Measurements from ENCODE around the gene FBXL19. TPM values are rescaled to one million over a fixed set of nuclear protein-coding genes. Genes with fewer than 3 reads are reported as not detected.

The FBXL19 gene
- total and polyA plus RNA-seq, 2 of the 13 experiments (the other 11 are each of a cell fraction or from before 2014, with no cell fraction given), result 6.0 to 13.7 TPM

DNA sequence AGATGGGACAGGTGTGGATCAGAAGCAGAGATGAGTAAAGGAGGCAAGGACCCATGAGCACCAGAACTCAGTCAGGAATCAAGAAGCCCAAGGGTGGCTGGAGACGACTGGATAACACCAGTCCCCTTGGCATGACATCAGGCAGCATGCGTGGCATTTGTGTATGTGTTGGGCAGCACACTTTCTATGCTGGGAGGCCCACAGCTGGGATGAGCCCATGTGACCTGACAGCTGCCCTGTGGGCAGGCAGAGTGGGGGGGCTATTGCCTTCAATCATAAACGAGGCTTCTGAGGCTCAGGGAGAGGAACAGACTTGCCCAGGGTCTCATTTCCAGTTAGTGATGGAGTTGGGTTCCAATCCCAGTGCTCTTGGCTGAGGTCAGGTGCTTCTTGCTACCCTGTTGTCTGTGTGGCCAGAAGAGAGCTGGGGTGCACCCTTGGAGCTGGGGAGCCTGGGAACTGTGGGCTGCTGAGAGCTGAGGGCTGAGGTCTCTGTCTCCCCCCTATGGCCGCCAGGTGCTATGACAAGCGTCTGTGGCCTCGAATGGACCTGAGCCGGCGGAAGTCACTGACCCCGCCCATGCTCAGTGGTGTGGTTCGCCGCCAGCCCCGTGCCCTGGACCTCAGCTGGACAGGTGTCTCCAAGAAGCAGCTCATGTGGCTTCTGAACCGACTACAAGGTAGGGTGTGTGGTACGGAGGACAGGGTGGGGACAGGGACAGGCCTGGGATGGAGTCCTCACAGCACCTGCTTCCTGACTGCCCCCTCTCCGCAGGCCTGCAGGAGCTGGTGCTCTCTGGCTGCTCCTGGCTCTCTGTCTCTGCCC is 18.4 kb downstream of the FBXL19 start (continued):
- TF ChIP-seq, protein P1, sequence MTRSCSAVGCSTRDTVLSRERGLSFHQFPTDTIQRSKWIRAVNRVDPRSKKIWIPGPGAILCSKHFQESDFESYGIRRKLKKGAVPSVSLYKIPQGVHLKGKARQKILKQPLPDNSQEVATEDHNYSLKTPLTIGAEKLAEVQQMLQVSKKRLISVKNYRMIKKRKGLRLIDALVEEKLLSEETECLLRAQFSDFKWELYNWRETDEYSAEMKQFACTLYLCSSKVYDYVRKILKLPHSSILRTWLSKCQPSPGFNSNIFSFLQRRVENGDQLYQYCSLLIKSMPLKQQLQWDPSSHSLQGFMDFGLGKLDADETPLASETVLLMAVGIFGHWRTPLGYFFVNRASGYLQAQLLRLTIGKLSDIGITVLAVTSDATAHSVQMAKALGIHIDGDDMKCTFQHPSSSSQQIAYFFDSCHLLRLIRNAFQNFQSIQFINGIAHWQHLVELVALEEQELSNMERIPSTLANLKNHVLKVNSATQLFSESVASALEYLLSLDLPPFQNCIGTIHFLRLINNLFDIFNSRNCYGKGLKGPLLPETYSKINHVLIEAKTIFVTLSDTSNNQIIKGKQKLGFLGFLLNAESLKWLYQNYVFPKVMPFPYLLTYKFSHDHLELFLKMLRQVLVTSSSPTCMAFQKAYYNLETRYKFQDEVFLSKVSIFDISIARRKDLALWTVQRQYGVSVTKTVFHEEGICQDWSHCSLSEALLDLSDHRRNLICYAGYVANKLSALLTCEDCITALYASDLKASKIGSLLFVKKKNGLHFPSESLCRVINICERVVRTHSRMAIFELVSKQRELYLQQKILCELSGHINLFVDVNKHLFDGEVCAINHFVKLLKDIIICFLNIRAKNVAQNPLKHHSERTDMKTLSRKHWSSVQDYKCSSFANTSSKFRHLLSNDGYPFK (CRISPR knock-in tag; IDR thresholded peaks at IDR 0.05; ENCODE audit: borderline replicate concordance), result peak; percentile 47; the same call in 1 of the 2 replicates
- no peak for TF ChIP-seq ZNF333 (CRISPR knock-in tag; IDR thresholded peaks at IDR 0.05; ENCODE audit: borderline replicate concordance)
- peak; percentile 91 for TF ChIP-seq STAG1 (CRISPR knock-in tag; IDR thresholded peaks at IDR 0.05)
- 0 out of 2 replicates have a peak, but pooled peaks have one; percentile 70 for TF ChIP-seq ZFP90 (CRISPR knock-in tag; IDR thresholded peaks at IDR 0.05; ENCODE audit: borderline replicate concordance)
- TF ChIP-seq GATAD1 (CRISPR knock-in tag; IDR thresholded peaks at IDR 0.05), result peak; percentile 69
- no peak for TF ChIP-seq TBX3 (IDR thresholded peaks at IDR 0.05; ENCODE audit: borderline replicate concordance)
- no peak for TF ChIP-seq ZNF121 (CRISPR knock-in tag; IDR thresholded peaks at IDR 0.05)
- no peak for TF ChIP-seq ZNF510 (CRISPR knock-in tag; IDR thresholded peaks at IDR 0.05; ENCODE audit: low read depth)
- TF ChIP-seq ZNF720 (CRISPR knock-in tag; IDR thresholded peaks at IDR 0.05), result no peak
- no peak for TF ChIP-seq KLF9 (CRISPR knock-in tag; IDR thresholded peaks at IDR 0.05; ENCODE audit: low read depth)
- peak; percentile 70 for TF ChIP-seq AGO2 (optimal IDR thresholded peaks at IDR 0.05; ENCODE audit: low read depth, low read length)
- no peak for TF ChIP-seq FOSL1 (CRISPR knock-in tag; IDR thresholded peaks at IDR 0.05; ENCODE audit: borderline replicate concordance)
- TF ChIP-seq HOXD1 (CRISPR knock-in tag; IDR thresholded peaks at IDR 0.05), result no peak
- TF ChIP-seq HNRNPUL1 (IDR thresholded peaks at IDR 0.05; ENCODE audit: low read depth, low read length), result no peak
- TF ChIP-seq TEAD2 (CRISPR knock-in tag; IDR thresholded peaks at IDR 0.05), result no peak
- peak; percentile 79 for TF ChIP-seq AGO1 (IDR thresholded peaks at IDR 0.05; ENCODE audit: low read depth, low read length, poor library complexity, severe bottlenecking)
- TF ChIP-seq POLR2AphosphoS5 (IDR thresholded peaks at IDR 0.05; ENCODE audit: low read depth, low read length), result peak; percentile 38; the same call in 1 of the 2 replicates
- peak; percentile 81 for TF ChIP-seq TBX2 (CRISPR knock-in tag; IDR thresholded peaks at IDR 0.05; ENCODE audit: borderline replicate concordance)
- TF ChIP-seq GMEB2 (CRISPR knock-in tag; IDR thresholded peaks at IDR 0.05; ENCODE audit: low read depth), result no peak
- TF ChIP-seq CEBPZ (IDR thresholded peaks at IDR 0.05; ENCODE audit: low read length), result no peak

All from HepG2 (cell line).